Psoas muscle (tissue), 8 donors: ENCODE data around the gene SOX2. TPM values are rescaled to one million over a fixed set of nuclear protein-coding genes. Genes with fewer than 3 reads are reported as not detected.
A peak's percentile ranks its signal among the peaks of the same experiment; 100 is the strongest.

Experiments used
- ATAC-seq, 4 donors: fragments of 200-7000 bp; cut with Tn5 transposase; one replicate each; pipeline ENCODE4 v1.9.1; 2020; ENCODE audit warnings: moderate library complexity in 3 of 4, mild to moderate bottlenecking in 2 of 4
- DNase-seq, 2 donors: peaks; one replicate each; pipeline ENCODE4 v3.0.0-alpha.2; 2020
- H3K27ac ChIP-seq: fragments of 200-600 bp; one replicate; pipeline ENCODE4 v1.8.0; 2022
- H3K27me3 ChIP-seq, 3 donors: fragments of 200-600 bp in 1 of 3; one replicate each; pipeline versions ENCODE4 v1.6.1 to v1.8.0; 2013 to 2022; ENCODE audit warnings: low read length in 2 of 3, mild to moderate bottlenecking in 2 of 3, moderate library complexity in 1 of 3; ENCODE audit not compliant: insufficient read depth in 3 of 3
- H3K36me3 ChIP-seq, 2 donors: fragments of 200-600 bp in 1 of 2; one replicate each; pipeline versions ENCODE4 v1.6.1 to v1.8.0; 2013 to 2022; ENCODE audit warnings: low read depth in 1 of 2, mild to moderate bottlenecking in 1 of 2, moderate library complexity in 1 of 2; ENCODE audit not compliant: insufficient read depth in 1 of 2
- H3K4me1 ChIP-seq: fragments of 200-600 bp; one replicate; pipeline ENCODE4 v1.8.0; 2022
- H3K4me3 ChIP-seq: fragments of 200-600 bp; one replicate; pipeline ENCODE4 v1.8.0; 2022; ENCODE audit warnings: mild to moderate bottlenecking
- H3K9me3 ChIP-seq: fragments of 200-600 bp; one replicate; pipeline ENCODE4 v1.8.0; 2022
- CTCF ChIP-seq: fragments of 200-600 bp; IDR thresholded peaks from one replicate; pipeline ENCODE4 v1.8.0; 2022; ENCODE audit warnings: antibody characterized with exemption
- WGBS, 3 donors: extraction: QIAGEN DNeasy Blood & Tissue Kit; methylation state at CpG; one replicate each; pipeline versions ENCODE4 v1.1.6 to v1.1.7; 2013; 5-methylcytosine and 5-hydroxymethylcytosine counted together
- intact Hi-C, 2 donors: fragments of 100-400 bp; cut with DNase I; formaldehyde crosslinking; loops; one replicate each; pipeline versions ENCODE4 v1.11.0 to v1.14.2; 2022
- polyA plus RNA-seq, 3 donors: library from polyadenylated mRNA; stranded (reverse); fragments of 200-250 nt; gene quantifications; one replicate each; pipeline ENCODE4 v1.2.3, GENCODE V29; 2013
- total RNA-seq, 4 donors: library from RNA; stranded (reverse); fragmentation: NEBNext Ultra II Directional in 2 of 4; extraction: Animal tissue kit (Norgen Biotek cat#: 25700) in 2 of 4; gene quantifications; one replicate each; pipeline versions ENCODE4 v1.2.1 to v1.2.4, GENCODE V29; 2021 to 2023
- donor health status: healthy with polysubstance abuse.
- donor health status: DM: no; HTN: no; CAD: no; lungs with moderate emphysema.
- donor health status: Bipolar disorder and iron deficiency.
- donor health status: healthy.
- donor health status: DM: yes; HTN: yes; CAD: no.
- donor health status: DM: no; HTN: no; CAD: no.
- donor health status: DM: no; HTN: no; CAD: no.
- donor health status: DM: yes; HTN: yes; CAD: no.

Gene SOX2
- total and polyA plus RNA-seq, 7 donors, result 0.03 to 0.09 (median 0.05) TPM; not detected in 4

GRCh38 chr3:181727341-181728032 lies 15.8 kb downstream of the SOX2 start:
- peaks cover 20 to 89% (median 45%) of the 10 kb centered on the region in 3 donors for H3K27me3 ChIP-seq
- no peak for DNase-seq
- 8 to 14% (median 12%) methylated on average over 24 of the region's 24 CpGs for WGBS, 3 donors
- peak overlapping the region; percentile 43 for H3K4me3 ChIP-seq
- H3K36me3 ChIP-seq, result no peaks in the 10 kb centered on the region
- intact Hi-C loops, result no loop called here
- TF ChIP-seq CTCF, result no peak
- no peak overlapping the region for H3K27ac ChIP-seq
- H3K9me3 ChIP-seq, result no peaks in the 10 kb centered on the region
- no peak for ATAC-seq
- H3K4me1 ChIP-seq, result peaks cover 11% of the 10 kb centered on the region

GRCh38 chr3:181728470-181729340 lies 17.0 kb downstream of the SOX2 start:
- no peaks in the 10 kb centered on the region for H3K9me3 ChIP-seq
- H3K4me3 ChIP-seq, result no peak overlapping the region
- H3K27ac ChIP-seq, result no peak overlapping the region
- no peak for ATAC-seq
- H3K27me3 ChIP-seq, result peaks cover 21 to 77% (median 39%) of the 10 kb centered on the region in 3 donors
- no peaks in the 10 kb centered on the region for H3K36me3 ChIP-seq
- no peak for DNase-seq
- peaks cover 11% of the 10 kb centered on the region for H3K4me1 ChIP-seq
- WGBS, 3 donors, result 18 to 20% (median 20%) methylated on average over 10 of the region's 10 CpGs
- intact Hi-C loops, result no loop called here
- TF ChIP-seq CTCF, result no peak

GRCh38 chr3:181729341-181729869 lies 17.7 kb downstream of the SOX2 start:
- no peaks in the 10 kb centered on the region for H3K9me3 ChIP-seq
- DNase-seq (no peak), ATAC-seq (no peak)
- peaks cover 21 to 70% (median 33%) of the 10 kb centered on the region in 3 donors for H3K27me3 ChIP-seq
- no peak overlapping the region for H3K4me3 ChIP-seq
- 14 to 19% (median 19%) methylated on average over 12 of the region's 12 CpGs for WGBS, 3 donors
- intact Hi-C loops, result no loop called here
- no peak overlapping the region for H3K27ac ChIP-seq
- H3K4me1 ChIP-seq, result peaks cover 11% of the 10 kb centered on the region
- TF ChIP-seq CTCF, result no peak
- H3K36me3 ChIP-seq, result no peaks in the 10 kb centered on the region

GRCh38 chr3:181730316-181730715 lies 18.6 kb downstream of the SOX2 start:
- WGBS, 3 donors, result 16 to 18% (median 16%) methylated on average over 5 of the region's 5 CpGs
- DNase-seq, result no peak
- H3K27me3 ChIP-seq, result peaks cover 17 to 61% (median 28%) of the 10 kb centered on the region in 3 donors

More at GRCh38 chr3:181730316-181730715, 18.6 kb downstream of the SOX2 start:
- intact Hi-C loops, result no loop called here
- no peaks in the 10 kb centered on the region for H3K9me3 ChIP-seq
- H3K4me1 ChIP-seq, result peaks cover 11% of the 10 kb centered on the region
- ATAC-seq, result no peak
- no peak overlapping the region for H3K27ac ChIP-seq
- no peak overlapping the region for H3K4me3 ChIP-seq
- no peak for TF ChIP-seq CTCF
- H3K36me3 ChIP-seq, result no peaks in the 10 kb centered on the region
